ENCODE measurements around the gene ZCCHC24. TPM values are rescaled to one million over a fixed set of nuclear protein-coding genes. Genes with fewer than 3 reads are reported as not detected.

ZCCHC24 gene
- total RNA-seq, 1 experiment from 2014 or later = 3.1 TPM

DNA sequence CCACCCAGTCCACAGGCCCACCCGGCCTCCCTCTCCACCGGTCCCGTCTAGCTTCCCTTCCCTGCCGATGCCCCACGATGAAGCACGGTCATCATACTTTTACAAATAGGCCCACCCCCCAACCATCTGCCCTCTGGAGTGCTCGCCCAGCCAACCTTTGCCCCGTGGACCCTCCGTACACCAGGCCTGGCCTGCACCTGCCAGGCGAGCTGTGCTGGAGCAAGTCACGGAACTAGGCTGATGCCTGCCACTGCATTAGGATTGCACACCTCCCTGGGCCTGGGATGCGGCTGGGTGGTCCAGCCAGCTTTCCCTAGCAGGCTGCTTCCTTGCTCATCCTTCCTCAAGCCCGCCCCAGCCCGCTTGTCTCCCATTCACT lies 53.4 kb downstream of the ZCCHC24 start:
- Histone ChIP-seq H3K9me3 (no peaks in the 10 kb centered on the region), H3K36me3 (ENCODE audit: control insufficient read depth, insufficient read depth, low read length) (no peaks in the 10 kb centered on the region), H3K4me3 (ENCODE audit: low read depth, low read length) (no peak overlapping the region), H3K4me1 (no peaks in the 10 kb centered on the region), H3K27me3 (replicated peaks; ENCODE audit: control insufficient read depth, insufficient read depth, low read length) (no peaks in the 10 kb centered on the region)
- intact Hi-C loops (cut with micrococcal nuclease; ENCODE audit: unreplicated experiment) = no loop called here
- Mint-ChIP-seq H3K27me3 (ENCODE audit: insufficient read depth, unreplicated experiment) (no peaks in the 10 kb centered on the region), H3K4me1 (ENCODE audit: low read depth, unreplicated experiment) (no peaks in the 10 kb centered on the region), H3K27ac (ENCODE audit: unreplicated experiment) (no peak overlapping the region), H3K36me3 (ENCODE audit: insufficient read depth, unreplicated experiment) (no peaks in the 10 kb centered on the region), H3K9me3 (ENCODE audit: unreplicated experiment) (no peaks in the 10 kb centered on the region), H3K4me3 (ENCODE audit: unreplicated experiment) (no peak overlapping the region)
- no TSS peak for BruUV-seq (replicated peaks)
- TF ChIP-seq, protein P1, sequence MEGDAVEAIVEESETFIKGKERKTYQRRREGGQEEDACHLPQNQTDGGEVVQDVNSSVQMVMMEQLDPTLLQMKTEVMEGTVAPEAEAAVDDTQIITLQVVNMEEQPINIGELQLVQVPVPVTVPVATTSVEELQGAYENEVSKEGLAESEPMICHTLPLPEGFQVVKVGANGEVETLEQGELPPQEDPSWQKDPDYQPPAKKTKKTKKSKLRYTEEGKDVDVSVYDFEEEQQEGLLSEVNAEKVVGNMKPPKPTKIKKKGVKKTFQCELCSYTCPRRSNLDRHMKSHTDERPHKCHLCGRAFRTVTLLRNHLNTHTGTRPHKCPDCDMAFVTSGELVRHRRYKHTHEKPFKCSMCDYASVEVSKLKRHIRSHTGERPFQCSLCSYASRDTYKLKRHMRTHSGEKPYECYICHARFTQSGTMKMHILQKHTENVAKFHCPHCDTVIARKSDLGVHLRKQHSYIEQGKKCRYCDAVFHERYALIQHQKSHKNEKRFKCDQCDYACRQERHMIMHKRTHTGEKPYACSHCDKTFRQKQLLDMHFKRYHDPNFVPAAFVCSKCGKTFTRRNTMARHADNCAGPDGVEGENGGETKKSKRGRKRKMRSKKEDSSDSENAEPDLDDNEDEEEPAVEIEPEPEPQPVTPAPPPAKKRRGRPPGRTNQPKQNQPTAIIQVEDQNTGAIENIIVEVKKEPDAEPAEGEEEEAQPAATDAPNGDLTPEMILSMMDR (IDR thresholded peaks at IDR 0.05; ENCODE audit: insufficient read depth in 1 of 2, low read depth in 1 of 2, low read length in 1 of 2, severe bottlenecking in 1 of 2, unreplicated experiment in 1 of 2) = no peak
- CTCF ChIA-PET = interaction anchor here (1.1 kb wide), 1 partner anchor 17 kb away, joined by 3 read pairs; no protein-coding TSS in a partner anchor
- no peak for DNase-seq
- POLR2A ChIA-PET = no interaction called here

- Histone ChIP-seq H3K4me1 (no peaks in the 10 kb centered on the region), H3K27me3 (replicated peaks; ENCODE audit: control insufficient read depth, insufficient read depth, low read length) (no peaks in the 10 kb centered on the region), H3K9me3 (no peaks in the 10 kb centered on the region), H3K36me3 (ENCODE audit: control insufficient read depth, insufficient read depth, low read length) (no peaks in the 10 kb centered on the region), H3K4me3 (ENCODE audit: low read depth, low read length) (no peak overlapping the region)
- POLR2A ChIA-PET = no interaction called here
- no peak overlapping the region for H3K4me3 Mint-ChIP-seq (ENCODE audit: unreplicated experiment)
- TF ChIP-seq, protein P1 (IDR thresholded peaks at IDR 0.05; ENCODE audit: insufficient read depth in 1 of 2, low read depth in 1 of 2, low read length in 1 of 2, severe bottlenecking in 1 of 2, unreplicated experiment in 1 of 2) = no peak
- no TSS peak for BruUV-seq (replicated peaks)
- CTCF ChIA-PET = interaction anchor here (0.5 to 1.1 kb wide), 2 partner anchors 17 to 1338 kb away, joined by 3 read pairs; no protein-coding TSS in a partner anchor
- H3K36me3 Mint-ChIP-seq (ENCODE audit: insufficient read depth, unreplicated experiment) = no peaks in the 10 kb centered on the region
- no peaks in the 10 kb centered on the region for H3K27me3 Mint-ChIP-seq (ENCODE audit: insufficient read depth, unreplicated experiment)
- H3K9me3 Mint-ChIP-seq (ENCODE audit: unreplicated experiment) = no peaks in the 10 kb centered on the region
- H3K27ac Mint-ChIP-seq (ENCODE audit: unreplicated experiment) = no peak overlapping the region
- no peaks in the 10 kb centered on the region for H3K4me1 Mint-ChIP-seq (ENCODE audit: low read depth, unreplicated experiment)
- peak in 1 of 2 experiments; percentile 42 for DNase-seq
- intact Hi-C loops (cut with micrococcal nuclease; ENCODE audit: unreplicated experiment) = no loop called here
Measured at GRCh38 chr10:79391231-79392019, 54.0 kb downstream of the ZCCHC24 start.

DNA sequence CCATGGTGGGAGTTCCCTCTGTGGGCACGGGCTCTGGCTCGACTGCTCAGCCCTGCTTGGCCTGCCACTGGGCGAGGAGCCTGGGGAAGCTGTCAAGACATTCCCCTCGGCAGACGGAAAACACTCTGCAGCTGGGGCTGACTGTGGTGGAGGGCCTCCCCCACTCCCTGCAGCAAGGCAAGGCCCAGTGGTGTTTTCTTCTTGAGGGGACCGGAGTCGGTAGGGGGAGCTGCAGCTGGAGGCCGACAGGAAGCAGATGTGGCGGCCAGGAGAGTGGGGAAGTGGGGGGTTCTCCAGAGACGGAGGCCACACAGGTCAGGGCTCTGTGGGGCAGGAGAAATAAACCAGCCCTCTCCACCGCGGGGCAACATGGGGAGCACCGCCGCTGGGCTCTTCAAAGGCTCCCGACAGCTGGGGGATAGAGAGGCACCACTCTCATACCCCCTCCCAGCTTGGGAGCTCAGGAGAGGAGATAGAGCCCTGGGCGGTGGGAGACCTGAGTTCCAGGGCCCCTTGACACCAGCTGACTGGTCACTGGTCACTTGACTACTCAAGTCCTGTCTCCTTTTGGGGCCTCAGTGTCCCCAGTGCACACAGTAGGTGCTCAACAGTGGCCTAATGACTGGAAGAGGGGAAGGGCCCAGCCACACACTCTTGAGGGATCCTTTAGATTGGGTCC lies 54.7 kb downstream of the ZCCHC24 start:
- Histone ChIP-seq H3K4me3 (ENCODE audit: low read depth, low read length) (no peak overlapping the region), H3K9me3 (no peaks in the 10 kb centered on the region), H3K27me3 (replicated peaks; ENCODE audit: control insufficient read depth, insufficient read depth, low read length) (no peaks in the 10 kb centered on the region), H3K36me3 (ENCODE audit: control insufficient read depth, insufficient read depth, low read length) (no peaks in the 10 kb centered on the region), H3K4me1 (no peaks in the 10 kb centered on the region)
- CTCF ChIA-PET = interaction anchor here (1.1 kb wide), 1 partner anchor 16 kb away, joined by 3 read pairs; no protein-coding TSS in a partner anchor
- BruUV-seq (replicated peaks) = no TSS peak
- TF ChIP-seq, protein P1 (IDR thresholded peaks at IDR 0.05; ENCODE audit: insufficient read depth in 1 of 2, low read depth in 1 of 2, low read length in 1 of 2, severe bottlenecking in 1 of 2, unreplicated experiment in 1 of 2) = no peak
- peak in 1 of 2 experiments; percentile 22 for DNase-seq
- POLR2A ChIA-PET = no interaction called here
- Mint-ChIP-seq H3K27me3 (ENCODE audit: insufficient read depth, unreplicated experiment) (no peaks in the 10 kb centered on the region), H3K36me3 (ENCODE audit: insufficient read depth, unreplicated experiment) (no peaks in the 10 kb centered on the region), H3K4me1 (ENCODE audit: low read depth, unreplicated experiment) (no peaks in the 10 kb centered on the region), H3K9me3 (ENCODE audit: unreplicated experiment) (no peaks in the 10 kb centered on the region), H3K27ac (ENCODE audit: unreplicated experiment) (no peak overlapping the region), H3K4me3 (ENCODE audit: unreplicated experiment) (no peak overlapping the region)
- intact Hi-C loops (cut with micrococcal nuclease; ENCODE audit: unreplicated experiment) = no loop called here

Data from Caco-2 (cell line).